BE2C (cell line): ENCODE measurements around the gene ZNF777.

ENCODE experiments used
- DNase-seq: peaks from one replicate; pipeline ENCODE4 v3.0.0-alpha.2; 2020
- H3K27me3 ChIP-seq: fragments of 250-450 bp; sonication (Bioruptor Pico); 2 replicates; pipeline ENCODE4 v1.5.1; 2020; ENCODE audit warnings: mild to moderate bottlenecking
- H3K36me3 ChIP-seq: fragments of 250-450 bp; sonication (Bioruptor Pico); 2 replicates; pipeline ENCODE4 v1.5.1; 2020; ENCODE audit warnings: mild to moderate bottlenecking
- H3K4me1 ChIP-seq: fragments of 250-450 bp; sonication (Bioruptor Pico); 2 replicates; pipeline ENCODE4 v1.5.1; 2020
- H3K4me3 ChIP-seq: 2 replicates; pipeline ENCODE4 v1.5.1; 2011; ENCODE audit warnings: low read depth, low read length
- H3K9me3 ChIP-seq: fragments of 250-450 bp; sonication (Bioruptor Pico); 2 replicates; pipeline ENCODE4 v1.5.1; 2020
- CTCF ChIP-seq: IDR thresholded peaks from 2 replicates; pipeline ENCODE4 v1.5.1; 2012; ENCODE audit warnings: mild to moderate bottlenecking, low read depth, low read length

Gene ZNF777

GRCh38 chr7:149427893-149428292 is 33.0 kb downstream of the ZNF777 start:
- Histone ChIP-seq H3K4me3 (no peak overlapping the region), H3K4me1 (peaks cover 3% of the 10 kb centered on the region; the same call in 1 of the 2 replicates), H3K27me3 (no peaks in the 10 kb centered on the region), H3K9me3 (no peaks in the 10 kb centered on the region), H3K36me3 (peaks cover 10% of the 10 kb centered on the region)
- no peak for DNase-seq
- TF ChIP-seq CTCF = no peak

- peak; percentile 52 for DNase-seq
- no peaks in the 10 kb centered on the region for H3K27me3 ChIP-seq
- no peaks in the 10 kb centered on the region for H3K9me3 ChIP-seq
- peaks cover 3% of the 10 kb centered on the region; the same call in 1 of the 2 replicates for H3K4me1 ChIP-seq
- H3K4me3 ChIP-seq = no peak overlapping the region
- no peak for TF ChIP-seq CTCF
- peaks cover 5% of the 10 kb centered on the region for H3K36me3 ChIP-seq
These were observed 33.7 kb downstream of the ZNF777 start for GRCh38 chr7:149427096-149427680.

- no peak for DNase-seq
- Histone ChIP-seq H3K27me3 (no peaks in the 10 kb centered on the region), H3K4me1 (peaks cover 3% of the 10 kb centered on the region; the same call in 1 of the 2 replicates), H3K4me3 (no peak overlapping the region), H3K9me3 (no peaks in the 10 kb centered on the region), H3K36me3 (no peaks in the 10 kb centered on the region)
- TF ChIP-seq CTCF = no peak
These were observed 37.3 kb downstream of the ZNF777 start for GRCh38 chr7:149423449-149424110.

- H3K27me3 ChIP-seq = no peaks in the 10 kb centered on the region
- DNase-seq = no peak
- H3K4me3 ChIP-seq = no peak overlapping the region
- no peaks in the 10 kb centered on the region for H3K36me3 ChIP-seq
- H3K4me1 ChIP-seq = peaks cover 3% of the 10 kb centered on the region; the same call in 1 of the 2 replicates
- no peak for TF ChIP-seq CTCF
- H3K9me3 ChIP-seq = no peaks in the 10 kb centered on the region
These were observed 38.0 kb downstream of the ZNF777 start for GRCh38 chr7:149422914-149423301.

GRCh38 chr7:149422162-149422913 is 38.5 kb downstream of the ZNF777 start:
- peak; percentile 44 for TF ChIP-seq CTCF
- Histone ChIP-seq H3K36me3 (no peaks in the 10 kb centered on the region), H3K27me3 (no peaks in the 10 kb centered on the region), H3K4me1 (peaks cover 2% of the 10 kb centered on the region; the same call in 1 of the 2 replicates), H3K4me3 (peak overlapping the region; percentile 69), H3K9me3 (no peaks in the 10 kb centered on the region)
- peak; percentile 82 for DNase-seq
